K562 (cell line): ENCODE measurements around the gene NUB1. TPM values are rescaled to one million over a fixed set of nuclear protein-coding genes. Genes with fewer than 3 reads are reported as not detected.

Source experiments
- ATAC-seq: fragments of 200-7000 bp; cut with Tn5 transposase; 3 replicates; pipeline ENCODE4 v1.9.1; 2020; ENCODE audit warnings: moderate library complexity
- BruUV-seq: library from RNA; stranded (reverse); fragments of 400-500 nt; replicated peaks from 2 replicates; lab custom pipeline; 2021; lab: Mats Ljungman, UMichigan
- CTCF ChIA-PET: fragments of 300-600 bp; formaldehyde crosslinking; extraction: SDS; loops from one replicate; lab custom pipeline; 2021; ENCODE audit warnings: low intra/inter-chr PET ratio; lab: Yijun Ruan, JAX
- POLR2A ChIA-PET: fragments of 300-600, 350-650 bp; sonication (Branson Sonifier 250); formaldehyde crosslinking; extraction: SDS; loops from one replicate; lab custom pipeline; 2021; ENCODE audit warnings: antibody characterized with exemption, inconsistent platforms; lab: Yijun Ruan, JAX
- DNase-seq, 4 experiments: peaks; one replicate each; pipeline versions ENCODE4 v3.0.0 to v3.0.0-alpha.2; 2011 to 2018; ENCODE audit warnings: low spot score in 3 of 4, mixed read lengths in 3 of 4; ENCODE audit errors: extremely low read depth in 1 of 4
- FAIRE-seq: peaks from 2 replicates; lab custom pipeline; 2011; peaks lifted over from hg19 to GRCh38; lab: Jason Lieb, UNC
- H2AFZ ChIP-seq: 2 replicates; pipeline ENCODE4 v1.6.0; 2011; ENCODE audit warnings: low read depth, low read length, control low read depth, inconsistent platforms
- H3K27ac ChIP-seq: fragments of 200-600 bp; 3 replicates; pipeline ENCODE4 v1.8.0; 2011; ENCODE audit warnings: low read depth, mild to moderate bottlenecking, control low read depth, inconsistent platforms, low read length, moderate library complexity, mixed read lengths; ENCODE audit errors: extremely low read depth
- H3K27me3 ChIP-seq, 2 experiments: fragments of 300-600 bp in 1 of 2; 2 replicates in 1 of 2; 3 replicates in 1 of 2; pipeline versions ENCODE4 v1.6.0 to v1.8.0; 2011; ENCODE audit warnings: inconsistent platforms in 2 of 2, low read length in 2 of 2, mild to moderate bottlenecking in 1 of 2, mixed read lengths in 1 of 2, moderate library complexity in 1 of 2; ENCODE audit not compliant: control insufficient read depth in 2 of 2, insufficient read depth in 2 of 2
- H3K36me3 ChIP-seq: fragments of 300-600 bp; 3 replicates; pipeline ENCODE4 v1.8.0; 2011; ENCODE audit warnings: mild to moderate bottlenecking, low read length, inconsistent platforms; ENCODE audit not compliant: control insufficient read depth, insufficient read depth
- H3K4me1 ChIP-seq, 2 experiments: fragments of 200-600 bp in 1 of 2; replicated peaks in 1 of 2; 2 replicates in 1 of 2; 3 replicates in 1 of 2; pipeline versions ENCODE4 v1.5.1 to v1.8.0; 2011; ENCODE audit warnings: inconsistent platforms in 2 of 2, low read length in 2 of 2, mild to moderate bottlenecking in 1 of 2, mixed read lengths in 1 of 2, moderate library complexity in 1 of 2; ENCODE audit not compliant: control insufficient read depth in 2 of 2, insufficient read depth in 2 of 2
- H3K4me2 ChIP-seq: 2 replicates; pipeline ENCODE4 v1.6.1; 2011; ENCODE audit warnings: low read length, control low read depth, inconsistent platforms, mixed read lengths; ENCODE audit not compliant: insufficient read depth
- H3K4me3 ChIP-seq: fragments of 200-600 bp; sonication (generic), shearing (Covaris generic); 2 replicates; pipeline ENCODE4 v1.5.1; 2016; ENCODE audit warnings: control low read depth, inconsistent platforms
- H3K79me2 ChIP-seq: fragments of 200-600 bp; 3 replicates; pipeline ENCODE4 v1.8.0; 2011; ENCODE audit warnings: low read length, inconsistent platforms; ENCODE audit not compliant: control insufficient read depth, insufficient read depth
- H3K9ac ChIP-seq, 2 experiments: 2 replicates each; pipeline versions ENCODE4 v1.6.0 to v1.6.1; 2011; ENCODE audit warnings: low read depth in 2 of 2, low read length in 2 of 2, control low read depth in 1 of 2, inconsistent platforms in 1 of 2, mild to moderate bottlenecking in 1 of 2, mixed read lengths in 1 of 2; ENCODE audit not compliant: insufficient read depth in 1 of 2
- H3K9me1 ChIP-seq: one replicate; pipeline ENCODE4 v1.6.0; 2011; ENCODE audit warnings: inconsistent platforms, mild to moderate bottlenecking, low read length, moderate library complexity; ENCODE audit not compliant: control insufficient read depth, insufficient read depth
- H3K9me3 ChIP-seq: replicated peaks from 2 replicates; pipeline ENCODE4 v1.5.1; 2011; ENCODE audit warnings: low read depth, low read length, inconsistent platforms; ENCODE audit not compliant: control insufficient read depth, insufficient read depth
- H4K20me1 ChIP-seq: replicated peaks from 2 replicates; pipeline ENCODE4 v1.6.1; 2011; ENCODE audit warnings: low read length, inconsistent platforms, mixed read lengths; ENCODE audit not compliant: control insufficient read depth, insufficient read depth
- CTCF ChIP-seq, 3 experiments: IDR thresholded peaks in 2 of 3; conservative IDR thresholded peaks in 1 of 3; 2 replicates each; pipeline ENCODE4 v1.5.1; 2011 to 2012; ENCODE audit warnings: low read length in 3 of 3, mild to moderate bottlenecking in 3 of 3, control low read depth in 2 of 3, improper control_type of control experiment in 1 of 3, inconsistent platforms in 1 of 3, low read depth in 1 of 3, mixed read lengths in 1 of 3, moderate library complexity in 1 of 3; ENCODE audit not compliant: insufficient read depth in 2 of 3
- FOSL1 ChIP-seq: fragments of 200-800 bp; sonication (Bioruptor generic); conservative IDR thresholded peaks from 2 replicates; pipeline ENCODE4 v1.6.1; 2016; ENCODE audit warnings: missing genetic modification characterization, missing compliant biosample characterization
- FOXP4 ChIP-seq: sonication (generic); formaldehyde crosslinking; IDR thresholded peaks from 2 replicates; pipeline ENCODE4 v1.8.0; 2022; ENCODE audit warnings: mild to moderate bottlenecking, missing genetic modification reagents, borderline replicate concordance
- MAFK ChIP-seq: IDR thresholded peaks from 2 replicates; pipeline ENCODE4 v1.6.1; 2011; ENCODE audit warnings: low read length, improper control_type of control experiment
- MXI1 ChIP-seq: IDR thresholded peaks from 2 replicates; pipeline ENCODE4 v1.6.1; 2011; ENCODE audit warnings: low read depth, mild to moderate bottlenecking, improper control_type of control experiment, low read length
- NFRKB ChIP-seq: fragments of 450-650 bp; IDR thresholded peaks from 2 replicates; pipeline ENCODE4 v1.6.1; 2016; ENCODE audit warnings: low read depth
- RBM25 ChIP-seq: fragments of 200-400 bp; formaldehyde crosslinking; IDR thresholded peaks from 2 replicates; pipeline ENCODE4 v1.6.1; 2018; ENCODE audit warnings: low read length, low read depth, moderate library complexity; ENCODE audit not compliant: severe bottlenecking
- RNF2 ChIP-seq: sonication (generic); IDR thresholded peaks from 2 replicates; pipeline ENCODE4 v1.6.1; 2016
- ZNF146 ChIP-seq: IDR thresholded peaks from one replicate; pipeline ENCODE4 v1.6.1; 2018; ENCODE audit warnings: missing compliant biosample characterization; ENCODE audit not compliant: unreplicated experiment
- ZNF561 ChIP-seq: fragments of 450-650 bp; formaldehyde crosslinking; conservative IDR thresholded peaks from 2 replicates; pipeline ENCODE4 v1.4.0; 2020; ENCODE audit warnings: mild to moderate bottlenecking, moderate library complexity
- WGBS: fragments of 100-300 bp; shearing (Covaris generic); methylation state at CpG from one replicate; pipeline ENCODE4 v1.1.6; 2016; ENCODE audit warnings: low coverage, mixed read lengths; ENCODE audit not compliant: insufficient coverage; ENCODE audit errors: missing lambda C conversion rate; 5-methylcytosine and 5-hydroxymethylcytosine counted together
- in situ Hi-C: fragments of 300-500 bp; cut with MboI; formaldehyde crosslinking; loops from 4 replicates; pipeline ENCODE4 v1.15.0; 2018; ENCODE audit warnings: inconsistent platforms, mixed read lengths
- intact Hi-C: fragments of 100-400 bp; cut with micrococcal nuclease; formaldehyde crosslinking; loops from 2 replicates; pipeline ENCODE4 v1.14.2; 2022
- polyA plus RNA-seq, 8 experiments: library from polyadenylated mRNA; depleted of rRNA in 4 of 8; stranded (reverse) in 5 of 8; unstranded in 3 of 8; fragments of >200 nt; fragmentation: Nextera tagmentation in 2 of 8; fragmentation: Illumina TruSeq in 1 of 8; extraction: Ambion mirVana in 2 of 8; extraction: Trizol in 1 of 8; gene quantifications; 2 replicates each; pipeline versions ENCODE4 v1.2.1 to v1.2.3, GENCODE V29; 2011 to 2014; ENCODE audit warnings: inconsistent platforms in 1 of 8, missing spikeins in 1 of 8
- total RNA-seq, 7 experiments: library from RNA; depleted of rRNA in 6 of 7; stranded (reverse); fragments of >200 nt in 6 of 7; fragmentation: Illumina TruSeq in 2 of 7; extraction: Trizol in 2 of 7; gene quantifications; 2 replicates each; pipeline versions ENCODE4 v1.2.1 to v1.2.3, GENCODE V29; 2011 to 2021; ENCODE audit warnings: low replicate concordance in 1 of 7

NUB1 gene
- total and polyA plus RNA-seq, 9 of the 15 experiments (the other 6 are each of a cell fraction or from before 2014, with no cell fraction given): 43.2 to 159 (median 85.2) TPM

- POLR2A ChIA-PET: no interaction called here
- Histone ChIP-seq H3K27me3 (peaks cover 15 to 32% of the 10 kb centered on the region in 2 experiments), H2AFZ (no peak overlapping the region), H3K4me3 (no peak overlapping the region), H3K9ac (no peak overlapping the region), H3K9me1 (no peaks in the 10 kb centered on the region), H3K9me3 (no peaks in the 10 kb centered on the region; the same call in 1 of the 2 replicates), H4K20me1 (no peaks in the 10 kb centered on the region), H3K36me3 (no peaks in the 10 kb centered on the region), H3K27ac (no peak overlapping the region), H3K79me2 (no peaks in the 10 kb centered on the region), H3K4me2 (no peak overlapping the region), H3K4me1 (no peaks in the 10 kb centered on the region)
- in situ Hi-C loops: no loop called here
- no TSS peak for BruUV-seq
- TF ChIP-seq ZNF146 (CRISPR knock-in tag): peak; percentile 14
- no peak for TF ChIP-seq RNF2
- peak; percentile 29 for TF ChIP-seq RBM25
- intact Hi-C loops: no loop called here
- DNase-seq (no peak), ATAC-seq (no peak), FAIRE-seq (no peak)
- WGBS: 3% methylated on average over 3 of the region's 3 CpGs
- CTCF ChIA-PET: no interaction called here
Observed at GRCh38 chr7:151296202-151296992, 45.2 kb upstream of the NUB1 start.

GRCh38 chr7:151298765-151299164 is 42.8 kb upstream of the NUB1 start:
- intact Hi-C loops: no loop called here
- TF ChIP-seq ZNF561 (CRISPR knock-in tag) (no peak), MXI1 (no peak), FOSL1 (tag) (no peak), FOXP4 (CRISPR knock-in tag) (no peak), NFRKB (no peak), MAFK (no peak), CTCF (IDR thresholded peaks at IDR 0.05 in 2 of 3, conservative IDR thresholded peaks at IDR 0.05 in 1 of 3; ENCODE audit: insufficient read depth in 2 of 3, low read depth in 1 of 3, low read length in 3 of 3) (no peak)
- DNase-seq (no peak), FAIRE-seq (no peak), ATAC-seq (no peak)
- in situ Hi-C loops: no loop called here
- no peaks in the 10 kb centered on the region; the same call in 1 of the 2 replicates for H3K9me3 ChIP-seq
- CTCF ChIA-PET: interaction anchor here (0.6 kb wide), 2 partner anchors 54 to 1878 kb away, joined by 3 read pairs; no protein-coding TSS in a partner anchor
- no peaks in the 10 kb centered on the region for H3K36me3 ChIP-seq
- no peak overlapping the region for H3K9ac ChIP-seq
- H3K4me2 ChIP-seq: no peak overlapping the region
- POLR2A ChIA-PET: interaction anchor here (0.9 kb wide), 1 partner anchor 22 kb away, joined by 3 read pairs; no protein-coding TSS in a partner anchor
- no peak overlapping the region for H3K4me3 ChIP-seq
- no peak overlapping the region for H2AFZ ChIP-seq
- H3K27me3 ChIP-seq: peaks cover 20 to 41% of the 10 kb centered on the region in 2 experiments; a peak in 4 of 5 replicates
- no peaks in the 10 kb centered on the region for H4K20me1 ChIP-seq
- no peaks in the 10 kb centered on the region for H3K79me2 ChIP-seq
- 0% methylated on average over 5 of the region's 5 CpGs for WGBS
- H3K4me1 ChIP-seq: peaks cover 3 to 7% of the 10 kb centered on the region in 2 experiments; a peak in 4 of 5 replicates
- no TSS peak for BruUV-seq
- no peak overlapping the region for H3K27ac ChIP-seq
- H3K9me1 ChIP-seq: no peaks in the 10 kb centered on the region
